ENCODE results near the gene CFAP68.

DNA sequence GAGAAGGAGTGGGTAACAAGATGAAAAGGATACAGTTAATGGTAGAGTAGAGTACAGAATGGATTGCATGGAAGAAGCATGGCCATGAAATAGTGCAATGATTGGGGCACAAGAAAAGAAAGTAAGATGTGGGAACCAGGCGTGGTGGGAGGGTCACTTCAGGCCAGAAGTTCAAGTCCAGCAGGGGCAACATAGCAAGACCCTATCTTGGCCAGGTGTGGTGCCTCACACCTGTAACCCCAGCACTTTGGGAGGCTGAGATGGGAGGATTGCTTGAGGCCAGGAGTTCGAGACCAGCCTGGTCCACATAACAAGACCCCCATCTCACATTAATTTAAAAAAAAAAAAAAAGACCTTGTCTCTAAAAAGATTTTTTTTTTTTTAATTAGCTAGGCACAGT, 38.0 kb downstream of the CFAP68 start:
- TF ChIP-seq, protein P1, sequence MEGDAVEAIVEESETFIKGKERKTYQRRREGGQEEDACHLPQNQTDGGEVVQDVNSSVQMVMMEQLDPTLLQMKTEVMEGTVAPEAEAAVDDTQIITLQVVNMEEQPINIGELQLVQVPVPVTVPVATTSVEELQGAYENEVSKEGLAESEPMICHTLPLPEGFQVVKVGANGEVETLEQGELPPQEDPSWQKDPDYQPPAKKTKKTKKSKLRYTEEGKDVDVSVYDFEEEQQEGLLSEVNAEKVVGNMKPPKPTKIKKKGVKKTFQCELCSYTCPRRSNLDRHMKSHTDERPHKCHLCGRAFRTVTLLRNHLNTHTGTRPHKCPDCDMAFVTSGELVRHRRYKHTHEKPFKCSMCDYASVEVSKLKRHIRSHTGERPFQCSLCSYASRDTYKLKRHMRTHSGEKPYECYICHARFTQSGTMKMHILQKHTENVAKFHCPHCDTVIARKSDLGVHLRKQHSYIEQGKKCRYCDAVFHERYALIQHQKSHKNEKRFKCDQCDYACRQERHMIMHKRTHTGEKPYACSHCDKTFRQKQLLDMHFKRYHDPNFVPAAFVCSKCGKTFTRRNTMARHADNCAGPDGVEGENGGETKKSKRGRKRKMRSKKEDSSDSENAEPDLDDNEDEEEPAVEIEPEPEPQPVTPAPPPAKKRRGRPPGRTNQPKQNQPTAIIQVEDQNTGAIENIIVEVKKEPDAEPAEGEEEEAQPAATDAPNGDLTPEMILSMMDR (IDR thresholded peaks at IDR 0.05): no peak
- no peak for TF ChIP-seq EP300 (IDR thresholded peaks at IDR 0.05)

Data from tibial nerve (tissue), 4 donors.